NCI-H2196 treated with DMSO at 0.1 percent for 48 hours (cell line): Measurements from ENCODE around the gene C3orf20.

Source experiments
- DNase-seq: peaks from one replicate; lab custom pipeline; 2025; ENCODE audit not compliant: unreplicated experiment; lab: John Stamatoyannopoulos, UW

Gene C3orf20

DNA sequence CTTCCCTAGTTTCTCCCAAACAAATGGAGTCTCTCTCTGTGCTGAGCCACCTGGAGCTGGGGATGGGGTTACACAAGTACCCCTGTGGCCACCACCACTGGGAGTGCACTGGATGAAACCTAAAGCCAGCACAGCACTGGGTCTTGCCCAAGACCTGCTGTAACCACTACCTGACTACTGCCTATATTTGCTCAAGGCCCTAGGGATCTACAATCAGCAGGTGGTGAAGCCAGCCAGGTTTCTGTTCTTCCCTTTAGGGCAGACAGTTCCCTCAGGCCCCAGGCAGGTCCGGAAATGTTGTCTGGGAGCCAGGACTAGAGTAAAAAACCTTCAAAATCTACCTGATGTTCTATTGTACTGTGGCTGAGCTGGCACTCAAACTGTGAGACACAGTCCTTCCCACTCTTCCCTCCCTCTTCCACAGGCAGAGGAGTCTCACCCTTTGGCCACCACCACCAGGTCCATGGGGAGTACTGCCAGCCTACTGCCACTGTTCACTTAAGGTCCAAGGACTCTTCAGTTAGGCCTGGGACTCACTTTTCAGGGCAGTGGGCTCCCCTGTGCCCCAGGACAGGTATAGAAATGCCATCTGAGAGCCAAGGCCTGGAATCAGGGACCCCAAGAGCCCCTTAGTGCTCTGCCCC is 23.8 kb downstream of the C3orf20 start:
- DNase-seq: peak; percentile 2

DNA sequence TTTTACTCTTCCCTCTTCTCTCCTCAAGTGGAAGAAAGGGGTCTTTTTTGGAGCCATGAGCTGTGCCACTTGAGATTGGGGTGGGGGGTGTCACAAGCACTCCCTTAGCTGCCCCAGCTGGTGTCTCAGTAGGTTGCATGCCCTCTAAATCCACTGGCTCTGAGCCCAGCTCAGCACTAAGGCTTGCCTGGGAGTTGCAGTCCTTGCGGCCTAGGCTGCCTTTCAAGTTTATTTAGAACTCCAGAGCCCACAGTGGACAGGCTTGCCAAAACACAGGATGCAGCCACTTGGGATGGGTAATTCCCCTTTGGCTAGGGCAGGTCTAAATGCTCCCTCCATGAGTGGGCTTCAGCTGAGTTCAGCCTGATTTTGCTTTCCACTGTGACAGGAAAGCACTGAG is 24.7 kb downstream of the C3orf20 start:
- DNase-seq: no peak

DNA sequence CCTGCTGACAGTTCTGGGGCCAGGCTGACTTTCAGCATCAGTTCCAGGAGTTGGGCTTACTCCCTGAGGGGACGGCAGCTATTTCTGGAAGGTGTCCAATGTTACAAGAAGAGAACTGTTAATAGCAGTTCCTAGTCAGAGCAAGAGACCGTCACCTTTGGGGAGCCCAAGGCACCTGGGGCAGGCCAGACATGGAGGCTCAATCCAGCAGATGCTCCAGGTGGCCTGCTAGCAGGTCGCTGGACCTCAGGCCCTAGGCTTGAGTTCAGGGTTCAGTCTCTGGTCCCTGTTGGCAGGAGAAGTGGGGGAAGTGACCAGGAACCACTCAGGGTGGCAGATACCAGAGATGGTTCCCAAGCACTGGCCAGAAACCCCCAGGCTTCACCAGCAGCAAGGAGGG is 25.9 kb downstream of the C3orf20 start:
- DNase-seq: no peak

DNA sequence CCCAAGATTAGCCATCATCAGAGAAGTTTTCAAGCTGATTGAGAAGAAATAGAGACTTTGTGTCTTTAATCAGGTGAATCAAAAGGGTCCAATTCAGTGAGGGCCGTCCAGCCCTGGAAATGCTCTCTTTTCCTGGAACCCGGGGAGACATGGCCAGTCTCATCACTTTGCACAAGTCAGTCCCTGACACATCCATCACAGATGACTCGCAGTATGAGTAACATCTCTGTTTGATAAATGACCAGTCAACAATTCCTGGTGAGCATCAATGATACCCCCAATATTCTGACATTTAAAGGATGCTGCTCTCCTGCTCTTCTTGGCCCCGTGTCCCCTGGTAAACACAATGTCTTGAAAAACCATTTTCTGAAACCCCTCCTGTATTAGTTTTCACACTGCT is 26.7 kb downstream of the C3orf20 start:
- DNase-seq: no peak

DNA sequence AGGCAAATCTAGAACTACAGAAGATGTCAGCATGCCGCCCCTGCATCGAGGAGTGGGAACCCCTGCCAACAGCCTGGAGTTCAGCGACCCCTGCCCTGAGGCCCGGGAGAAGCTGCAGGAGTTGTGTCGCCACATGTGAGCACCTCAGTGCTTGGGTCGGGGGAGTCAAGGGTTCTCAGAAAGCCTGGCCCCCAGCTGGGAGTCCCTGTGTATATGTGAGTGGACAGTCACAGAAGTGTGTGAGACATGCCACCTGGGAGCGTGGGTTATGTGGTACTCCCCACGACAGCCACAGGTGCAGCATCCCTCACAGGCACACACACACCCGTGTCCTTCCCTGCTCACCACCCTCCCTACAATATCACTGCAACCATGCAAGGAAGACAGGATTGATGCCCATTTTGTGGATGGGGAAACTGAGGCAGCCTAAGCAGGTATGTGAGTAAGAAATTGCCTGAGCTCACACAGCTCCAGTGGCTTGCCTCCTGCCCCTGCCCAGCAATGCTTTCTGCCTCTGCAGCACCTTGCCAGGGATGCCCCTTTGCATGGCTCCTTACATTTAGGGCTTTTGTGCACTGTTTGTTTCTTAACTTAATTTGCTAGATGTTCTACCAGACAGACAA is 28.3 kb downstream of the C3orf20 start:
- DNase-seq: no peak

DNA sequence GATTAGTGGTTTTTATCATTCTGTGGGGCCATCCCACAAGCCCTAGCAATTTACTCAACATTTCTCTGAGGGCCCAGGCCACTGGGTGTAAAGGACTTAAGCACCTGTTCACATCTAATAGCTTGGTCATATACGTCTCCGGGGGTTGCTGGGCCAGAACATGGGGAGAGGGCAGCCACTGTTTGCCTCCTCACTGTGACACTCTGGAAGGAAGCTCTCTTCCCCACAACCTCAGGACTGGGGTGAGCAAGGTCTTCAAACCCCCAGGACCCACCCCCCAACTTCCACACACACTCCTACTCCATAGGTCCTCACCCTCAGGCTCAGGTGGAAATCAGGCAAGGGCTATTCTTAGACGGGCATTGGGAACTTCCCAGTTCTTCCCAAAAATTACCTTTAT is 28.9 kb downstream of the C3orf20 start:
- no peak for DNase-seq

DNA sequence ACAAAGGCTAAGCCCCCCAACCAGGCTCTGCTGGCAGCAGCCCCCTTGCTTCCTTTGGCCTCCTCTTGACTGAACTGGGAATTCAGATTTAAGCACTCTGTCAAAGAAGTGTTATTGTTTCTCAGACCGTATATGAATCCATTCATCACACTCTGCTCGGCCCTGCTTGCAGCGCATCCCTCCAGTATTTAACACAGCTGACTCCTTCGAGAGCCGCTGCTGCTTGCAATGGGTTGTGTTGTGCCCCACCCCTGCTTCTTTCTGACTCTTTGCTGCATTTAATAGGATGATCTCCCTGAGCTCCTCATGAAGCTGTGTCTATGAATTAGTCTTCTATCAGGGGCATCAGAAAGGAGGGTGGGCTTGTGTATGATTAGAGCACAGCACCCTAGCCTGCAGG is 31.2 kb downstream of the C3orf20 start:
- DNase-seq: no peak

DNA sequence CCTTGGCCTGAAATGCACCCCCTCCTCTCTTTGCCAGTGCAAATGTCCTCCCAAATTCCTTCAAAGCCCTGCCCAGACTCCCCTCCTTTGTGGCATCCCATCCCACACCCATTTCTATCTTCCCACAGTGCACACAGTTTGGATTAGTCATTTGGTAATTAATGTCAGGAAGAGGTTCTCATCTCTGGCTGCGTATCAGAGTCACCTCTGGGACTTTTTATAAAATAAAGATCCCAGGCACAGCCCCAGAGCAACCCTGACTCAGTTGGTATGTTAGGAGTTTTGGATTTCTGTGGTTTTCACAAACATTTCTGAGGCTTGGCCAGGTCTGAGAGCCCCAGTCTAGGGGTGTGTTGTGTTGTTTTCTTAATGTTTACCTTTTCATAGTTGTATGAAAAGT is 41.6 kb downstream of the C3orf20 start:
- DNase-seq: no peak

DNA sequence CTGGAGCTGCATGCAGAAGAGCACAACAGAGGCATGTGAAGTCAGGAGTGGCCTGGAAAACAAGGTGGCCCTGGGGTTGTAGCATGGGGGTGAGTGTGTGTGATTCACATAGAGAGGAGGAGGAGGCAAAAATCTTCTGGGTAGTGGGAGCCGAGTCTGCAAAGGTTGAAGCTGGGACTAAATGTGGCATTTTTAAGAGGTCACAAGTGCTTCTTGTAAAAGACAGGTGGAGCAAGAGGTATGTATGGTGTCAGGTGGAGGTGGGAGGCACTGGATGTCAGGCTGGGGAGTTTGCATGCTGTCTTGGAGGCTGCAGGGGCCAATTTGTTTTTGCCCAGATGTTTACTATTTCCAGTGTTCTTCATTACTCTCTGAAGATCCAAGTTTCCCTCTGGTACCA is 42.4 kb downstream of the C3orf20 start:
- DNase-seq: no peak

DNA sequence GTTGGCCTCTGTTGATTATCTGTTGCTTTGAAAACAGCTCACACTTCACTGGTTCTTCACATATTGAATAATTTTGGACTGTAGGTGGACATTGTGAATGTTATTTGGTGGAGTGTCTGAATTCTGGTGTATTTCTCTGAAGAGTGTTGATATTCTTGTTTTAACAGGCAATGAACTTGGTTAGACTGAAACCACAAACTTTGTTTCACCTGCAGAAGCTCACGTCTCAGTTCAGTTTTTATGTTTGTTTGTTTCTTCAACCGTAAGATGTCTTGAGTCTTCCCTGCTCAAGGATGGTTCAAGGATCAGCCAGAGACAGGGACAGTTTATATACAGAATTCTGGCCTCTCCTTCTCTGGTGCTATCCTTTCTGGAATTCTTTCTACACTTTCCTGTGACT is 43.6 kb downstream of the C3orf20 start:
- DNase-seq: no peak

DNA sequence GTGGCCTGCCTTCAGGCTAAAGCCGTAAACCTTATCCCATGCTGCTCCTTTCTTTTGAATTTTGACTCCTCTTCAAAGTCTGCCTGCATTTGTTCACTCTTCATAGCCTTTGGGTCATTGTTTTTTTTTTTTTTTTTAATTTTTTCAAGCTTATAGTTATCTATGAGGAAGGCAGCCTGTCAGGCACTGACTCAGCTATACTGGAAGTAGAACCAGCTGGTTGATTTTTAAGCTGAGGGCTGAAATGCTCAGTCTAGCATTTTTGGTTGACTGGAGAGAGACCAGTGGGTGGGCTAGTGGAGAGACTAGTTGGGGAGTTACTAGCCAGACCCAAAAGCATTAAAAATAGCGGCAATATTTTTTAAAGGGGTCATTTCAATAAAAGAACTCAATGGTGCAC is 44.1 kb downstream of the C3orf20 start:
- no peak for DNase-seq

DNA sequence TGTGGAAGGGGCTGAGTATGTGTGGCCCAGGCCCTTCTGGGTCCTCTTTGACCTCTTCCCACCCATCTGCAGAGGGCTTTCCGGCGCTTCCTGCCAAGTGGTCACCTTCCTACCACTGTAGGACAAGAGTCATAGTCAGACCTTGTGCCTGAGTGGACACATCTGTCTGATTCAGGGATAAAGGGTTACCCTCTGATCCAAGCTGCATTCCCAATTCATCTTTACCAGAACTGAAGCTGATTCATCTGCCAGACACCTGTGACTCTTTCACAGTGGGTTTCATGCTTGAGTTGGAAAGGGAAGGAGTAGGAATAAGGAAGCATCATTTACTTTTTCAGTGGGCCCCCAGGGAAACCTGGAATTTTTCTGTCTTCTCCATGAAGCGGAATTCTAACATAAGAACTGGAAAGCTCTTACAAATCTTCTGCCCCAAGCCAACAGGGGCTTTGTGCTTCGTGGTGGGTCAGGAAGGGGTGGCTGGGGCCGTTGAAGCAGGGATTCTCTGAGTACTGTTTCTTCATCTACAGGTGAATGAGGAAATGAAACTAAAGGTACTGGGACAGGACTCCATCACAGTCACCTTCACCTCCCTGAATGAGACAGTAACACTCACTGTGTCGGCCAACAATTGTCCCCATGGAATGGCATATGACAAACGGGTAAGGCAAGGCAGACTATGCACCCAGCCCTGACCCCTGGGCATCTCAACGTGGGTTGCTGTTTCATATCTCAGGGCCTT is 46.4 kb downstream of the C3orf20 start:
- no peak for DNase-seq

DNA sequence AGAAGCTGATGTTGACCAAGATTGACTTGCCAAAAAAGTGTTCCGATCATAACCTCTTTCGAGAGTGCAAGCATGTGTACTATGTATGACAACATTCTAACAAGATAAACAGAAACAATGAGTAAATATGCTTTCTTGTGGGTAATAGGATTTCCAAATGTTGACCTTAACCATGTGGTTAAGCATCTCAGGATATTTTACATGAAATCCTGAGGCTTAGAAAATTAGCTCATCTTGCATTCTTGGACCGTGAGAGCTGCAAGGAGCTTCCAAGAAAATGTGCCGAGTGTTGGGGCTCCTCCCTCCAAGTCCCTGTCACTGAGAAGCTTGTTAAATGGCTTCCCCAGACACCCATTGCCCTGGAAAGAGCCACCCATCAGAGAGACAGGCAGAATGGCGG is 50.1 kb downstream of the C3orf20 start:
- no peak for DNase-seq

DNA sequence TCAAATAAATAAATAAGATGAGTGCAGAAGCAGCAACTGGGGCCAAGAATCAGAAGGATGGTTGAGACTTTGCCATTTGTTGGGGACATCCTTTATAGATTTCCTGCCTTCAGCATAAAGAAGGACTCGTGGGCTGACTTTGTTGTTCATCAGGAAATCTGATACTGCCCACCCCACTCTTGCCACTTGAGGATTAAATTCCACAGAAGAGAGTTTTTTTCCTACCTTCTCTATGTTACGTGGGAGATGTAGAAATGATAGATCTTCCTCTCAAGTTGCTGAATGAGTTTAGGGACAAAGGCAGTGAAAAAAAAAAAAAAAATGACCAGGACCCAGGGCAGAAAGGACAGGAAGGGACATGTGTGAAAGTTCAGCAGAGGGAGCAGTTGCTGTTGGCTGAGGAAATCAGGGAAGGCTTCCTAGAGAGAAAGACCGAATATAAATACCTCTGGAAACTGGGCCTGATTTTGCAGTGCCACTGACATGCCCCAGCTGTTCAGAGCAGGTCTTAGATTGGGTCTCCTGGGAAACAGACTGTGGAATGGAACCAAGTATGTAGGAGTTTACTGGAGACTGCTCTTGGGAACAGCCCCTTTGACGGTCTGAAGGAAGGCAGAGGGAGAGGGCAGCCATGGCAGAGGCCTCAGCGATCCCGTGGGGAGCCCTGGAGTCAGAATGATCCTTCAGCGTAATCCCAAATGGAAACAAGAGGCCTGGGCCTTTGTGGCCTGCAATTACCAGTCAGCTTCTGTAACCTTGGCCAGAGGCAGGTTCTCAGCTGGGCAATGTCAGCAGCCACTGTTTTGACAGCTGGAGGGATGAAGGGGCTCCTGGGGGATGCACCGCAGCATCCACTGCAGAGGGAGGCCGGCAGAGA is 50.9 kb downstream of the C3orf20 start:
- DNase-seq: no peak

DNA sequence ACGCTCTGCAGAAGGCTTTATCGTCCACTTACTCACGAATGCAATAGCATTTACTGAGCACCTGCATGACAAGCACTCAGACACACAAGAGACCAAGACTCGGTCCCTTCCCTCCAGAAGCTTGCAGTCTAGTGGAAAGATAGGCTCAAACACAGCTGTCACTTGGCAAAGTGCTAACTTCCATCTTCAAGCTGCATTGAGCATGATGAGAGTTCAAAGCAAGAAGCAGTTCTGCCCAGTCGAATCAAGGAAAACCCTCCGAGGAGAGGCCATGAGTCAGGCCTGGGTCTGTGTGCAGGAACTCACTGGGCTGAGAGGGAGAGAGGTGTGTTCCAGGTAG is 51.5 kb downstream of the C3orf20 start:
- DNase-seq: no peak

DNA sequence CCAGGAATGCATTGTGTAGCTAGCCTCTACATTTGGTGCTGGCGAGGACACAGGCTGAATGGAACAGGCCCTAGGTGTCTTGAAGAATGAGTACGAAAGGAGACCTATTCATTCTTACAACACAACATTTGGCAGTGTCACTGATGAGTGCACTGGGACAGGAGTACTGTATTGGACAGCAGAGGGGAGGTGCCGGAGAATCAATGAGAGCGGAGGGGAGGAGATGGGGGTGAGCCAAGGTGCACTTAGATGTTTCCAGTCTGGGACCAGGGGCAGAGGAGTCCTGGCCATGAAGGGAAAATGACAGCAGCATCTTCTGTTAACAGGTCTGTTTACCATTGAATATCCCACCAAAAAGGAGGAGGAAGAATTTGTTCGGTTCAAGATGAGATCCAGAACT is 53.2 kb downstream of the C3orf20 start:
- DNase-seq: no peak

DNA sequence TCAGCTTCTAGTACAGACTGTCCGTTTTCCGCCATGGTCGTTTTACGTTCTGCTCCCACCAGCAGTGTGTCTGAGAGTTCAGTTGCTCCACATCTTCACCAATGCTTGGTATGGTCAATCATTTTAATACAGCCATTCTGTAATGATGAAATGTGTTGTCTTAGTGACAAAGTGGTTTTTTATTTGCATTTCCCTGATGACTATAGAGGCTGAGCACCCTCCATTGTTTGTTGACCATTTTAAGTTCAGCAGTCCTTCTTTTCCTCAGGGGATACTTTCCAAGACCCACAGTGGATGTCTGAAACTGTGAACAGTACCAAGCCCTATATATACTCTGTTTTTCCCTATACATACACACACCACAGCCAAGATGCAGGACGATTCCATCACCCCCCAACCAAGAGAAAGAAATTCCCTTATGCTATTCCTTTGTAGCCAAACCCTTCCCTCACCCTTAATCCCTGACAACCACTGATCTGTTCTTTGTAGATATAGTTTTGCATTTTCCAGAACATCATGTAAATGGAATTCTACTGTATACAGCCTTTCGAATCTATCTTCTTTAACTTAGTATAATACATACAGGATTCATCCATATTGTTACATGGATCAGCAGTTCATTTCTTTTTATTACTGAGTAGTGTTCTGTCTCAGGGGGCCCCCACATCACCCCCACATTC is 55.9 kb downstream of the C3orf20 start:
- no peak for DNase-seq

DNA sequence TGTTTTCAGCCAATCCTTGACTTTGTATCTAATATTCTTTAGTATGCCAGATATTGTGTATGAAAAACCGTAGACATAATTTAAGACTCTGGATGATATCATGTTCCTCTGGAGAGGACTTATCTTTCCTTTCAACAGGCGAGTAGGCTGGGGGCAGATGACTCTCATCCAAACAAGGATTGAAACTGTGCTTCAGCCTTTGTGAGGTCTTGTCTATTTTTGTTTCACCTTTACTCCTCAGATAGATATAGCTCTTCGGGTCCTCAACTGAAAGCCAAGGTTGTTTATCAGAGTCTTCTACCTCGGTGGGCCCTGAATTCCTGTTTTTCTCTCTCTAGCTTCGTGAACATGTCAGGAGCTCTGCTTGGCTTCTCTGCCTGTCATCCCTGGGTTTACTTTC is 66.0 kb downstream of the C3orf20 start:
- DNase-seq: no peak

DNA sequence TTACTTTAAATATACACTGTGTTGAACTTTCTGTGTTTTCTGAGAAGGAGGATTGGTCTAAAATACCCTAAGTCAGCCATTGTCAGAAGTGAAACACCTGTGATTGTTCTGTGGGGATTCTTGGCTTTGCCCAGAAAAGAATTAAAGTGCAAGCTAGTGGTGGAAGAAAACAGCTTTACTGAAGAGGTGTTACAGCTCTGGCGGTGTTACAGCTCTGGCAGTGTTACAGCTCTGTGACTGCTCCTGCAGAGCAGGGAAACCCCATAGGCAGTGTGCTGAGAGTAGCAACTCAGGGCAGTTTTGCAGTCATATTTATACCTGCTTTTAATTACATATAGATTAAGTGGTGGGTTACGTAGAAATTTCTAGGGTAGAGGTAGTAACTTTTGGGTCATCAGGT is 66.6 kb downstream of the C3orf20 start:
- no peak for DNase-seq

DNA sequence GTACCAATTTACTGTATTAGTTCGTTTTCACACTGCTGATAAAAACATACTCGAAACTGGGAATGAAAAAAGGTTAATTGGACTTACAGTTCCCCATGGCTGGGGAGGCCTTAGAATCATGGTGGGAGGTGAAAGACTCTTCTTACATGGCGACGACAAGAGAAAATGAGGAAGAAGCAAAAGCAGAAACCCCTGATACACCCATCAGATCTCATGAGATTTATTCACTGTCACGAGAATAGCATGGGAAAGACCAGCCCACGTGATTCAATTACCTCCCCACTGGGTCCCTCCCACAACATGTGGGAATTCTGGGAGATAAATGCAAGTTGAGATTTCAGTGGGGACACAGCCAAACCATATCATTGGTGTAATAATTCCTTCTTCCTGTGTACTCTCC is 69.6 kb downstream of the C3orf20 start:
- no peak for DNase-seq

DNA sequence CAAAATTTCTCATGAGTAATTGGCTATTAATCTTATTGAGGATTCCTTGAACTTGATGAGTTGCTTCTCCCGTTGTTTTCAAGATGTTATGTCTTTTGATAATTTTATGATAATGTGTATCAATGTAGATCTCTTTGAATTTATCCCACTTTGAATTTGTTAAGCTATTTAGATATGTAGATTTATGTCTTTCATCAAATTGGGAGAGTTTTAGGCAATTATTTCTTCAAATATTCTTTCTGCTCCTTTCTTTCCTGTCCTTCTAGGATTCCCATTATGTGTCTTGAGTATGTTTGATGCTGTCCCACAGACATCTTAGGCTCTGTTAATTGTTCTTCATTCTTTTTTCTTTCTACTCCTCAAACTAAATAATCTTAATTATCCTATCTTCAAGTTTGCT is 75.7 kb downstream of the C3orf20 start:
- no peak for DNase-seq
